MCF 10A (cell line): ENCODE results near the gene MT4. TPM values are rescaled to one million over a fixed set of nuclear protein-coding genes. Genes with fewer than 3 reads are reported as not detected.
"Not testable (repeated sequence)": the region's sequence is repeated elsewhere in the genome, so short reads cannot be mapped to it uniquely, and the experiment has no call there.

Experiments used
- BruUV-seq: library from RNA; stranded (reverse); fragments of 400-500 nt; replicated peaks from 2 replicates; lab custom pipeline; 2021; lab: Mats Ljungman, UMichigan
- CTCF ChIA-PET: fragments of 300-600 bp; sonication (Branson Sonifier 250); formaldehyde crosslinking; extraction: SDS; loops from one replicate; lab custom pipeline; 2021; ENCODE audit warnings: antibody characterized with exemption, inconsistent platforms; lab: Yijun Ruan, JAX
- POLR2A ChIA-PET: fragments of 300-600, 350-650 bp; sonication (Branson Sonifier 250); formaldehyde crosslinking; extraction: SDS; loops from one replicate; lab custom pipeline; 2020; ENCODE audit warnings: antibody characterized with exemption, inconsistent platforms; lab: Yijun Ruan, JAX
- DNase-seq: peaks from one replicate; pipeline ENCODE4 v3.0.0-alpha.2; 2018; ENCODE audit not compliant: unreplicated experiment
- H3K27ac Mint-ChIP-seq: one replicate; pipeline ENCODE4 v1.8.0; 2022; ENCODE audit warnings: mild to moderate bottlenecking, low read depth, mixed read lengths; ENCODE audit not compliant: unreplicated experiment
- H3K27me3 Mint-ChIP-seq: one replicate; pipeline ENCODE4 v1.8.0; 2022; ENCODE audit warnings: mixed read lengths; ENCODE audit not compliant: insufficient read depth, unreplicated experiment
- H3K36me3 Mint-ChIP-seq: one replicate; pipeline ENCODE4 v1.8.0; 2022; ENCODE audit warnings: mild to moderate bottlenecking, moderate library complexity, mixed read lengths; ENCODE audit not compliant: insufficient read depth, unreplicated experiment
- H3K4me1 Mint-ChIP-seq: one replicate; pipeline ENCODE4 v1.8.0; 2022; ENCODE audit warnings: mixed read lengths; ENCODE audit not compliant: insufficient read depth, unreplicated experiment
- H3K4me3 Mint-ChIP-seq: one replicate; pipeline ENCODE4 v1.8.0; 2022; ENCODE audit warnings: mild to moderate bottlenecking, moderate library complexity, mixed read lengths; ENCODE audit not compliant: unreplicated experiment
- H3K9me3 Mint-ChIP-seq: one replicate; pipeline ENCODE4 v1.8.0; 2022; ENCODE audit warnings: mixed read lengths; ENCODE audit not compliant: unreplicated experiment
- intact Hi-C: fragments of 100-400 bp; cut with micrococcal nuclease; formaldehyde crosslinking; loops from 2 replicates; pipeline ENCODE4 v1.14.1; 2022
- total RNA-seq: library from RNA; stranded (reverse); gene quantifications from 2 replicates; pipeline ENCODE4 v1.2.3, GENCODE V29; 2022
- TF ChIP-seq, protein P1 (sequence below): fragments of 200-600 bp; IDR thresholded peaks from one replicate; pipeline ENCODE4 v1.8.0; 2022; ENCODE audit warnings: antibody characterized with exemption, mild to moderate bottlenecking; ENCODE audit not compliant: unreplicated experiment

MT4 gene
- total RNA-seq, 1 experiment from 2014 or later = not detected

DNA sequence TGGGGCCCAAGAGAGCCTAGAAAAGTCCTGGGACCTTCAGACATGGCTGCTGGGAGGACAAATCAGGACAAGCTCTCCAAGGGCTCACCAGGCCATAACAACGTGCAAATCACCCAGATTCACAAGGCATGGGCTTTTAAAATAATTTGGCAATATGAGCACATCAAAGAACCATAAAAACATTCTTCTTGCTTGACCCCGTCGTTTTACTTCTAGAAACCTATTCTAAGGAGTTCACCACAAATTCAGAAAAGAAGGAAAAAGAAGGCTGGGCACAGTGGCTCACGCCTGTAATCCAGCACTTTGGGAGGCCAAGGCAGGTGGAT, 12.4 kb downstream of the MT4 start:
- H3K27me3 Mint-ChIP-seq = no peaks in the 10 kb centered on the region
- H3K9me3 Mint-ChIP-seq = no peaks in the 10 kb centered on the region
- H3K4me3 Mint-ChIP-seq = no peak overlapping the region
- H3K4me1 Mint-ChIP-seq = peaks cover 10% of the 10 kb centered on the region
- intact Hi-C loops = loop anchor here (1.0 kb wide), 4 partner anchors 23 to 212 kb away; no protein-coding TSS in a partner anchor
- CTCF ChIA-PET = interaction anchor here (0.6 to 2.9 kb wide), 30 partner anchors 10 to 221 kb away, joined by 3 to 51 read pairs (median 4); partner anchors contain the start of gene MT4
- TF ChIP-seq, protein P1, sequence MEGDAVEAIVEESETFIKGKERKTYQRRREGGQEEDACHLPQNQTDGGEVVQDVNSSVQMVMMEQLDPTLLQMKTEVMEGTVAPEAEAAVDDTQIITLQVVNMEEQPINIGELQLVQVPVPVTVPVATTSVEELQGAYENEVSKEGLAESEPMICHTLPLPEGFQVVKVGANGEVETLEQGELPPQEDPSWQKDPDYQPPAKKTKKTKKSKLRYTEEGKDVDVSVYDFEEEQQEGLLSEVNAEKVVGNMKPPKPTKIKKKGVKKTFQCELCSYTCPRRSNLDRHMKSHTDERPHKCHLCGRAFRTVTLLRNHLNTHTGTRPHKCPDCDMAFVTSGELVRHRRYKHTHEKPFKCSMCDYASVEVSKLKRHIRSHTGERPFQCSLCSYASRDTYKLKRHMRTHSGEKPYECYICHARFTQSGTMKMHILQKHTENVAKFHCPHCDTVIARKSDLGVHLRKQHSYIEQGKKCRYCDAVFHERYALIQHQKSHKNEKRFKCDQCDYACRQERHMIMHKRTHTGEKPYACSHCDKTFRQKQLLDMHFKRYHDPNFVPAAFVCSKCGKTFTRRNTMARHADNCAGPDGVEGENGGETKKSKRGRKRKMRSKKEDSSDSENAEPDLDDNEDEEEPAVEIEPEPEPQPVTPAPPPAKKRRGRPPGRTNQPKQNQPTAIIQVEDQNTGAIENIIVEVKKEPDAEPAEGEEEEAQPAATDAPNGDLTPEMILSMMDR = no peak
- no peak overlapping the region for H3K27ac Mint-ChIP-seq
- H3K36me3 Mint-ChIP-seq = no peaks in the 10 kb centered on the region
- POLR2A ChIA-PET = interaction anchor here (0.6 to 2.3 kb wide), 16 partner anchors 19 to 409 kb away, joined by 3 to 13 read pairs (median 4); partner anchors contain the start of genes MT1E, MT1X and MT2A
- DNase-seq = no peak
- BruUV-seq = no TSS peak

DNA sequence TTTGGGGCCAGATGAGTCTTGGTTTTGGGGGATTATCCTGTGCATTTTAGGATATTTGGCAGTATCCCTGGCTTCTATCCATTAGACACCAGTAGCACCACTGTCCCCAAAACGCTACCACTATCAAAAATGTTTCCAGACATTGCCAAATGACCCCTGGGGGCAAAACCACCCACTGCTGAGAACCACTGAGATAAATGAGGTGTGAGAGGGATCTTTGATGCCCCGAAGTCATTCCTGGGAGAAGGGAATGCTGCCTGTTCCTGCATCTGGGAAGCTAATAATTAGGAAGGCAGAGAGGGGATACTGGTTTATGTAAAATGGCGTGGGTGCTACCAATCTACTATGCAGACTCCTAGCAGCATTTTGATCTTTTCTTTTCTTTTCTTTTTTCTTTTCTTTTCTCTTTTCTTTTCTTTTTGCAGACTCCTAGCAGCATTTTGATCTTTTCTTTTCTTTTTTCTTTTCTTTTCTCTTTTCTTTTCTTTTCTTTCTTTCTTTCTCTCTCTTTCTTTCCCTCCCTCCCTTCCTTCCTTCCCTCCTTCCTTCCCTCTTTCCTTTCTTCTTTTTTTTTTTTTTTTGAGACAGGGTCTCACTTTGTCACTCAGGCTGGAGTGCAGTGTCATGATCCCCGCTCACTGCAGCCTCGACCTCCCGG, 15.6 kb downstream of the MT4 start:
- H3K9me3 Mint-ChIP-seq = no peaks in the 10 kb centered on the region
- CTCF ChIA-PET = interaction anchor here (0.6 to 1.2 kb wide), 5 partner anchors 7 to 121 kb away, joined by 3 to 4 read pairs (median 4); no protein-coding TSS in a partner anchor
- BruUV-seq = no TSS peak
- H3K4me3 Mint-ChIP-seq = no peak overlapping the region
- TF ChIP-seq, protein P1 = no peak
- no peak for DNase-seq
- H3K27me3 Mint-ChIP-seq = no peaks in the 10 kb centered on the region
- no peak overlapping the region for H3K27ac Mint-ChIP-seq
- POLR2A ChIA-PET = interaction anchor here (1.0 kb wide), 1 partner anchor 66 kb away, joined by 3 read pairs; no protein-coding TSS in a partner anchor
- H3K36me3 Mint-ChIP-seq = no peaks in the 10 kb centered on the region
- intact Hi-C loops = no loop called here
- peaks cover 10% of the 10 kb centered on the region for H3K4me1 Mint-ChIP-seq

- H3K27ac Mint-ChIP-seq, H3K4me3 Mint-ChIP-seq, DNase-seq, H3K9me3 Mint-ChIP-seq, H3K36me3 Mint-ChIP-seq, intact Hi-C loops, H3K4me1 Mint-ChIP-seq, BruUV-seq, H3K27me3 Mint-ChIP-seq: not testable (repeated sequence)
- ChIA-PET POLR2A (interaction anchor here (0.6 to 1.2 kb wide), 3 partner anchors 27 to 111 kb away, joined by 3 to 5 read pairs (median 4); no protein-coding TSS in a partner anchor), CTCF (interaction anchor here (0.6 to 1.5 kb wide), 3 partner anchors 14 to 215 kb away, joined by 3 to 6 read pairs (median 3); no protein-coding TSS in a partner anchor)
These were observed 18.0 kb downstream of the MT4 start for GRCh38 chr16:56582911-56583310.

GRCh38 chr16:56583351-56584168, 18.7 kb downstream of the MT4 start:
- no peaks in the 10 kb centered on the region for H3K27me3 Mint-ChIP-seq
- no peaks in the 10 kb centered on the region for H3K9me3 Mint-ChIP-seq
- H3K36me3 Mint-ChIP-seq = no peaks in the 10 kb centered on the region
- BruUV-seq = no TSS peak
- DNase-seq = no peak
- no peak overlapping the region for H3K4me3 Mint-ChIP-seq
- no peak overlapping the region for H3K27ac Mint-ChIP-seq
- ChIA-PET POLR2A (interaction anchor here (0.6 to 1.1 kb wide), 3 partner anchors 42 to 149 kb away, joined by 3 to 4 read pairs (median 3); partner anchors contain the start of gene MT1E), CTCF (interaction anchor here (0.6 to 1.5 kb wide), 2 partner anchors 13 to 215 kb away, joined by 3 to 6 read pairs; no protein-coding TSS in a partner anchor)
- TF ChIP-seq, protein P1 = no peak
- intact Hi-C loops = no loop called here
- H3K4me1 Mint-ChIP-seq = no peaks in the 10 kb centered on the region
